H1 (cell line): ENCODE results near the gene NUDCD2. TPM values are rescaled to one million over a fixed set of nuclear protein-coding genes. Genes with fewer than 3 reads are reported as not detected.

Experiments
- CTCF ChIA-PET: fragments of 300-600 bp; sonication (Branson Sonifier 250); formaldehyde crosslinking; loops from one replicate; lab custom pipeline; 2021; ENCODE audit not compliant: partially characterized antibody; lab: Charles Lee
- POLR2A ChIA-PET: fragments of 300-600 bp; sonication (Branson Sonifier 250); formaldehyde crosslinking; loops from one replicate; lab custom pipeline; 2021; ENCODE audit warnings: inconsistent platforms; ENCODE audit not compliant: partially characterized antibody; lab: Charles Lee
- DNase-seq, 2 experiments: peaks; one replicate each; pipeline versions ENCODE4 v3.0.0 to v3.0.0-alpha.2; 2010 to 2022; ENCODE audit warnings: low spot score in 2 of 2, low read depth in 1 of 2, mixed read lengths in 1 of 2
- FAIRE-seq: peaks from 2 replicates; lab custom pipeline; 2011; peaks lifted over from hg19 to GRCh38; lab: Jason Lieb, UNC
- H2AFZ ChIP-seq: 2 replicates; pipeline ENCODE4 v1.8.1; 2012; ENCODE audit warnings: low read length, inconsistent platforms
- H2AK5ac ChIP-seq: 2 replicates; pipeline ENCODE4 v1.6.1; 2013; ENCODE audit warnings: low read depth, low read length
- H2BK120ac ChIP-seq: replicated peaks from 2 replicates; pipeline ENCODE3; 2013; ENCODE audit warnings: low read depth, low read length, inconsistent platforms
- H2BK12ac ChIP-seq: 2 replicates; pipeline ENCODE4 v1.6.1; 2013; ENCODE audit warnings: low read depth, low read length
- H2BK15ac ChIP-seq: 2 replicates; pipeline ENCODE4 v1.6.1; 2013; ENCODE audit warnings: low read length
- H2BK20ac ChIP-seq: 2 replicates; pipeline ENCODE4 v1.6.1; 2013; ENCODE audit warnings: low read length
- H2BK5ac ChIP-seq: 2 replicates; pipeline ENCODE4 v1.6.1; 2013; ENCODE audit warnings: low read depth, low read length
- H3K14ac ChIP-seq: 2 replicates; pipeline ENCODE4 v1.6.1; 2013; ENCODE audit warnings: inconsistent platforms; ENCODE audit not compliant: insufficient read length
- H3K18ac ChIP-seq: 2 replicates; pipeline ENCODE4 v1.6.1; 2013; ENCODE audit warnings: low read length; ENCODE audit errors: extremely low read depth
- H3K23ac ChIP-seq: 2 replicates; pipeline ENCODE4 v1.6.1; 2013; ENCODE audit warnings: inconsistent platforms; ENCODE audit not compliant: insufficient read length
- H3K23me2 ChIP-seq: 2 replicates; pipeline ENCODE4 v1.6.1; 2013; ENCODE audit warnings: low read depth, low read length
- H3K27ac ChIP-seq: 2 replicates; pipeline ENCODE4 v1.6.1; 2011; ENCODE audit warnings: low read depth, low read length, inconsistent platforms
- H3K27me3 ChIP-seq, 4 experiments: replicated peaks in 1 of 4; 1 replicate in 1 of 4; 2 replicates in 3 of 4; pipeline versions ENCODE4 v1.6.1 to v1.8.1; 2011 to 2013; ENCODE audit warnings: low read length in 3 of 4, mild to moderate bottlenecking in 3 of 4, inconsistent platforms in 2 of 4, mixed read lengths in 2 of 4, moderate library complexity in 1 of 4; ENCODE audit not compliant: control insufficient read depth in 3 of 4, insufficient read depth in 3 of 4; ENCODE audit errors: extremely low read depth in 1 of 4
- H3K36me3 ChIP-seq, 4 experiments: 2 replicates each; pipeline versions ENCODE4 v1.6.1 to v1.8.1; 2011 to 2013; ENCODE audit warnings: mild to moderate bottlenecking in 4 of 4, low read length in 3 of 4, moderate library complexity in 2 of 4, control low read depth in 1 of 4, inconsistent platforms in 1 of 4; ENCODE audit not compliant: insufficient read depth in 4 of 4, control insufficient read depth in 2 of 4
- H3K4ac ChIP-seq: replicated peaks from 2 replicates; pipeline ENCODE3; 2013; ENCODE audit warnings: low read length, low read depth, mixed read lengths, inconsistent platforms; ENCODE audit not compliant: insufficient read length
- H3K4me1 ChIP-seq, 4 experiments: replicated peaks in 1 of 4; 1 replicate in 1 of 4; 2 replicates in 3 of 4; pipeline versions ENCODE4 v1.6.1 to v1.8.1; 2011 to 2013; ENCODE audit warnings: low read length in 3 of 4, inconsistent platforms in 2 of 4, mixed read lengths in 1 of 4; ENCODE audit not compliant: insufficient read depth in 4 of 4, control insufficient read depth in 3 of 4
- H3K4me2 ChIP-seq, 2 experiments: 2 replicates each; pipeline versions ENCODE4 v1.6.1 to v1.8.1; 2011 to 2013; ENCODE audit warnings: low read depth in 2 of 2, low read length in 2 of 2, control low read depth in 1 of 2, inconsistent platforms in 1 of 2, mild to moderate bottlenecking in 1 of 2; ENCODE audit not compliant: insufficient read depth in 1 of 2
- H3K4me3 ChIP-seq, 4 experiments: fragments of 200-600, 300-600 bp in 1 of 4; sonication (generic), shearing (Covaris generic), sonication (Bioruptor Twin) in 1 of 4; 2 replicates each; pipeline versions ENCODE4 v1.5.1 to v1.8.1; 2011 to 2016; ENCODE audit warnings: low read length in 4 of 4, low read depth in 3 of 4, control low read depth in 2 of 4, inconsistent platforms in 2 of 4, mild to moderate bottlenecking in 2 of 4, mixed read lengths in 1 of 4, moderate library complexity in 1 of 4; ENCODE audit not compliant: insufficient read depth in 2 of 4; ENCODE audit errors: extremely low read depth in 1 of 4
- H3K56ac ChIP-seq: replicated peaks from 2 replicates; pipeline ENCODE3; 2013; ENCODE audit warnings: low read depth, mild to moderate bottlenecking, mixed read lengths, low read length, inconsistent platforms; ENCODE audit not compliant: insufficient read length
- H3K79me1 ChIP-seq: 2 replicates; pipeline ENCODE4 v1.6.1; 2013; ENCODE audit warnings: low read depth, low read length, control low read depth
- H3K79me2 ChIP-seq, 2 experiments: 2 replicates each; pipeline versions ENCODE4 v1.6.1 to v1.8.1; 2012 to 2013; ENCODE audit warnings: low read length in 2 of 2, mild to moderate bottlenecking in 2 of 2, inconsistent platforms in 1 of 2; ENCODE audit not compliant: insufficient read depth in 2 of 2, control insufficient read depth in 1 of 2
- H3K9ac ChIP-seq, 4 experiments: replicated peaks in 1 of 4; 1 replicate in 1 of 4; 2 replicates in 3 of 4; pipeline versions ENCODE4 v1.6.1 to v1.8.1; 2011 to 2013; ENCODE audit warnings: low read depth in 3 of 4, low read length in 3 of 4, control low read depth in 2 of 4, mild to moderate bottlenecking in 2 of 4, moderate library complexity in 2 of 4, inconsistent platforms in 1 of 4; ENCODE audit errors: extremely low read depth in 1 of 4
- H3K9me3 ChIP-seq, 2 experiments: 2 replicates each; pipeline versions ENCODE4 v1.6.1 to v1.8.1; 2012 to 2013; ENCODE audit warnings: mild to moderate bottlenecking in 2 of 2, moderate library complexity in 2 of 2, control low read depth in 1 of 2, inconsistent platforms in 1 of 2, low read depth in 1 of 2, low read length in 1 of 2, mixed read lengths in 1 of 2; ENCODE audit not compliant: insufficient read depth in 2 of 2
- H4K20me1 ChIP-seq, 2 experiments: replicated peaks in 1 of 2; 2 replicates each; pipeline versions ENCODE3 to v1.8.1; 2011 to 2013; ENCODE audit warnings: inconsistent platforms in 2 of 2, low read length in 2 of 2, mild to moderate bottlenecking in 1 of 2; ENCODE audit not compliant: insufficient read depth in 2 of 2, control insufficient read depth in 1 of 2
- H4K5ac ChIP-seq: 2 replicates; pipeline ENCODE4 v1.6.1; 2013; ENCODE audit warnings: low read length, low read depth, mixed read lengths, inconsistent platforms; ENCODE audit not compliant: insufficient read length
- H4K8ac ChIP-seq: 2 replicates; pipeline ENCODE4 v1.8.0; 2013; ENCODE audit warnings: mild to moderate bottlenecking, moderate library complexity, low read length, inconsistent platforms; ENCODE audit not compliant: insufficient read depth; ENCODE audit errors: extremely low read depth
- H4K91ac ChIP-seq: replicated peaks from 2 replicates; pipeline ENCODE3; 2013; ENCODE audit warnings: low read length, mixed read lengths, inconsistent platforms; ENCODE audit not compliant: insufficient read length
- ASH2L ChIP-seq: fragments of 200-600, 300-600 bp; sonication (generic); IDR thresholded peaks from one replicate; pipeline ENCODE4 v1.7.1; 2017; ENCODE audit warnings: low read length
- CBX8 ChIP-seq: fragments of 300-800, 300-1000 bp; sonication (generic); IDR thresholded peaks from 2 replicates; pipeline ENCODE4 v1.7.1; 2016; ENCODE audit warnings: low read depth, low read length, borderline replicate concordance
- EZH2 ChIP-seq: fragments of 200-600 bp; sonication (generic); IDR thresholded peaks from 2 replicates; pipeline ENCODE4 v1.7.1; 2012; ENCODE audit warnings: low read depth, mild to moderate bottlenecking, moderate library complexity, low read length, inconsistent platforms; ENCODE audit not compliant: severe bottlenecking
- GTF2F1 ChIP-seq: IDR thresholded peaks from 2 replicates; pipeline ENCODE4 v1.6.1; 2012; ENCODE audit warnings: low read depth, low read length, improper control_type of control experiment, borderline replicate concordance
- MAFK ChIP-seq: IDR thresholded peaks from 2 replicates; pipeline ENCODE4 v1.6.1; 2012; ENCODE audit warnings: low read depth, mild to moderate bottlenecking, improper control_type of control experiment, low read length
- PHF8 ChIP-seq: fragments of 200-600 bp; sonication (generic); conservative IDR thresholded peaks from 2 replicates; pipeline ENCODE4 v1.7.1; 2012; ENCODE audit warnings: low read depth, mild to moderate bottlenecking, inconsistent platforms, low read length, moderate library complexity
- POLR2A ChIP-seq, 2 experiments: IDR thresholded peaks; 1 replicate in 1 of 2; 2 replicates in 1 of 2; pipeline ENCODE4 v1.6.1; 2011; ENCODE audit warnings: low read depth in 2 of 2, low read length in 2 of 2, mild to moderate bottlenecking in 2 of 2; ENCODE audit errors: control extremely low read depth in 1 of 2
- POU5F1 ChIP-seq: IDR thresholded peaks from 2 replicates; pipeline ENCODE4 v1.6.1; 2011; ENCODE audit warnings: low read depth, mild to moderate bottlenecking, low read length, moderate library complexity
- RFX5 ChIP-seq: IDR thresholded peaks from 2 replicates; pipeline ENCODE4 v1.6.1; 2011; ENCODE audit warnings: low read depth, low read length, improper control_type of control experiment, borderline replicate concordance
- SAP30 ChIP-seq: fragments of 300-600 bp; sonication (generic); IDR thresholded peaks from 2 replicates; pipeline ENCODE4 v1.7.1; 2012; ENCODE audit warnings: low read length, moderate library complexity, mild to moderate bottlenecking, inconsistent platforms; ENCODE audit not compliant: insufficient read depth, insufficient replicate concordance
- SIRT6 ChIP-seq: IDR thresholded peaks from one replicate; pipeline ENCODE4 v1.7.1; 2012; ENCODE audit warnings: low read length, inconsistent platforms
- SIX5 ChIP-seq: IDR thresholded peaks from 2 replicates; pipeline ENCODE4 v1.6.1; 2011; ENCODE audit warnings: mild to moderate bottlenecking, low read depth, low read length
- SRF ChIP-seq: IDR thresholded peaks from 2 replicates; pipeline ENCODE4 v1.6.1; 2011; ENCODE audit warnings: mild to moderate bottlenecking, low read depth, low read length, moderate library complexity
- TEAD4 ChIP-seq: IDR thresholded peaks from 2 replicates; pipeline ENCODE4 v1.6.1; 2012; ENCODE audit warnings: low read depth, low read length, inconsistent platforms, mixed read lengths
- WGBS, 2 experiments: shearing (Covaris generic) in 1 of 2; methylation state at CpG; one replicate each; pipeline versions ENCODE4 v1.1.6 to v1.1.7; 2013 to 2015; ENCODE audit warnings: low lambda C conversion rate in 2 of 2, mixed read lengths in 2 of 2, inconsistent platforms in 1 of 2, low coverage in 1 of 2, missing lambda C conversion rate in 1 of 2; ENCODE audit not compliant: insufficient replicate concordance in 2 of 2, insufficient coverage in 1 of 2, insufficient read length in 1 of 2; ENCODE audit errors: extremely low coverage in 1 of 2, missing lambda C conversion rate in 1 of 2; 5-methylcytosine and 5-hydroxymethylcytosine counted together
- polyA plus RNA-seq, 7 experiments: library from polyadenylated mRNA; depleted of rRNA in 3 of 7; stranded (reverse) in 5 of 7; unstranded in 2 of 7; fragments of >200 nt in 5 of 7; fragments of 200-250 nt in 2 of 7; gene quantifications; 1 replicate in 5 of 7; 2 replicates in 1 of 7; 4 replicates in 1 of 7; pipeline versions ENCODE4 v1.2.1 to v1.2.3, GENCODE V29; 2011 to 2013; ENCODE audit warnings: missing spikeins in 2 of 7, mixed read lengths in 2 of 7
- total RNA-seq: library from RNA; stranded (reverse); fragmentation: NEBNext Ultra II Directional; extraction: Animal tissue kit (Norgen Biotek cat#: 25700); gene quantifications from 2 replicates; pipeline ENCODE4 v1.2.1, GENCODE V29; 2021
- TF ChIP-seq, protein P1 (sequence below): IDR thresholded peaks from 2 replicates; pipeline ENCODE4 v1.6.1; 2012; ENCODE audit warnings: inconsistent platforms

The NUDCD2 gene
- total and polyA plus RNA-seq, 2 of the 8 experiments (the other 6 are each of a cell fraction or from before 2014, with no cell fraction given) = 12.2 to 59.5 TPM

DNA sequence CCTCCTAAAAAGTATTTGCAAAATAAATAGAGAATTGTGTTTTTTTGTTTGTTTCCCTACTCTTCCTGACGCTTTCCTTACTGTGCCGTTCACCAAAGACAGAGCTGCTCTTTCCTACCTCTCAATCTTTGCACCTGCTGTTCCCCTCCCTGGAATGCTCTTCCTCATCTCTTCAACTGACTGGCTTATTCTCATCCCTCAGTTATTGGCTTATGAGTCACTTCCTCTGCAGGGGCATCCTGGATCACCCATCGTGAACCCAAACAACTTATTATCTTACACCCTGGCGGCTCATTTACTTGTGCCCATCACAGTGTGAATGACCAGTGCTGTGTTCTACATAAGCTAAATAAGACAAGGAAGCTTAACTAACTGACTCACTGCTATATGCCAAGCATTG, 58.6 kb downstream of the NUDCD2 start:
- WGBS, 2 experiments = 83% methylated on average over 4 of the region's 4 CpGs; no CpG with 5 or more reads in 1 of the 2 experiments

More for the DNA sequence above, 58.6 kb downstream of the NUDCD2 start:
- Histone ChIP-seq H3K4ac (no peak overlapping the region), H3K79me2 (no peaks in the 10 kb centered on the region), H2BK120ac (no peak overlapping the region), H2BK12ac (no peak overlapping the region), H3K36me3 (no peaks in the 10 kb centered on the region), H3K27me3 (no peaks in the 10 kb centered on the region), H3K27ac (no peak overlapping the region), H3K14ac (no peak overlapping the region), H2AK5ac (no peak overlapping the region), H4K91ac (no peak overlapping the region), H3K56ac (no peak overlapping the region), H2BK15ac (no peak overlapping the region)
- DNase-seq = no peak
- no peak for TF ChIP-seq TEAD4
- TF ChIP-seq MAFK = no peak
- no peak for TF ChIP-seq SIRT6
- TF ChIP-seq EZH2 = no peak
- no peak for TF ChIP-seq SRF
- TF ChIP-seq SAP30 = no peak
- no peak for TF ChIP-seq SIX5
- no peak for TF ChIP-seq POU5F1
- TF ChIP-seq GTF2F1 = no peak
- no peak for TF ChIP-seq POLR2A (IDR thresholded peaks at IDR 0.05; ENCODE audit: control extremely low read depth in 1 of 2, low read depth in 2 of 2, low read length in 2 of 2)
- TF ChIP-seq, protein P1, sequence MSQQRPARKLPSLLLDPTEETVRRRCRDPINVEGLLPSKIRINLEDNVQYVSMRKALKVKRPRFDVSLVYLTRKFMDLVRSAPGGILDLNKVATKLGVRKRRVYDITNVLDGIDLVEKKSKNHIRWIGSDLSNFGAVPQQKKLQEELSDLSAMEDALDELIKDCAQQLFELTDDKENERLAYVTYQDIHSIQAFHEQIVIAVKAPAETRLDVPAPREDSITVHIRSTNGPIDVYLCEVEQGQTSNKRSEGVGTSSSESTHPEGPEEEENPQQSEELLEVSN = no peak
- no peak for TF ChIP-seq CBX8
- TF ChIP-seq RFX5 = no peak
- no peak for TF ChIP-seq PHF8
- no peak for TF ChIP-seq ASH2L
- TF ChIP-seq, all 59 proteins: peak for 0
- no peaks in the 10 kb centered on the region for H4K20me1 ChIP-seq
- ChIA-PET POLR2A (interaction anchor here (1.1 kb wide), 1 partner anchor 77 kb away, joined by 3 read pairs; no protein-coding TSS in a partner anchor), CTCF (interaction anchor here (1.2 to 1.4 kb wide), 4 partner anchors 13 to 346 kb away, joined by 3 to 4 read pairs (median 4); no protein-coding TSS in a partner anchor)
- H3K4me2 ChIP-seq = no peak overlapping the region
- H3K23ac ChIP-seq = no peak overlapping the region
- H3K4me3 ChIP-seq = no peak overlapping the region
- H3K23me2 ChIP-seq = no peaks in the 10 kb centered on the region
- no peak overlapping the region for H4K5ac ChIP-seq
- H3K9me3 ChIP-seq = no peaks in the 10 kb centered on the region
- FAIRE-seq = no peak
- no peak overlapping the region for H2AFZ ChIP-seq
- no peak overlapping the region for H3K18ac ChIP-seq
- H4K8ac ChIP-seq = no peak overlapping the region
- no peak overlapping the region for H2BK20ac ChIP-seq
- H3K4me1 ChIP-seq = no peaks in the 10 kb centered on the region
- H3K79me1 ChIP-seq = no peaks in the 10 kb centered on the region
- no peak overlapping the region for H3K9ac ChIP-seq
- H2BK5ac ChIP-seq = no peak overlapping the region
